Measurements from ENCODE around the gene NT5DC2.

Gene NT5DC2

GRCh38 chr3:52511509-52511908 is 22.1 kb downstream of the NT5DC2 start:
- no peak overlapping the region for H3K4me2 ChIP-seq (ENCODE audit: low read depth, low read length, poor library complexity, severe bottlenecking)
- TF ChIP-seq CTCF (conservative IDR thresholded peaks at IDR 0.05; ENCODE audit: low read length) = no peak
- H3K9me2 ChIP-seq (replicated peaks; ENCODE audit: low read depth, low read length) = no peaks in the 10 kb centered on the region
- H3K79me2 ChIP-seq (ENCODE audit: insufficient read depth, low read length) = no peaks in the 10 kb centered on the region
- H3F3A ChIP-seq (ENCODE audit: low read depth) = no peaks in the 10 kb centered on the region
- H4K20me1 ChIP-seq (ENCODE audit: insufficient read depth, low read length, poor library complexity, severe bottlenecking) = no peaks in the 10 kb centered on the region
- no peaks in the 10 kb centered on the region for H3K27me3 ChIP-seq (ENCODE audit: insufficient read depth, low read length, poor library complexity, severe bottlenecking)
- no peak overlapping the region for H3K4me3 ChIP-seq (ENCODE audit: low read length, poor library complexity, severe bottlenecking)
- H3K4me1 ChIP-seq (ENCODE audit: insufficient read depth, low read length, poor library complexity, severe bottlenecking) = no peaks in the 10 kb centered on the region
- H3K36me3 ChIP-seq (ENCODE audit: insufficient read depth, low read length) = no peaks in the 10 kb centered on the region
- H3K9ac ChIP-seq (ENCODE audit: low read depth, low read length, poor library complexity, severe bottlenecking) = no peak overlapping the region
- no peaks in the 10 kb centered on the region for H3K9me3 ChIP-seq (ENCODE audit: insufficient read depth, low read depth, low read length)
- no peak overlapping the region for H2AFZ ChIP-seq (ENCODE audit: low read length)

- Histone ChIP-seq H3K4me3 (ENCODE audit: low read length, poor library complexity, severe bottlenecking) (no peak overlapping the region), H3K4me1 (ENCODE audit: insufficient read depth, low read length, poor library complexity, severe bottlenecking) (no peaks in the 10 kb centered on the region), H3K9me3 (ENCODE audit: insufficient read depth, low read depth, low read length) (no peaks in the 10 kb centered on the region), H3K27me3 (ENCODE audit: insufficient read depth, low read length, poor library complexity, severe bottlenecking) (no peaks in the 10 kb centered on the region), H3F3A (ENCODE audit: low read depth) (no peaks in the 10 kb centered on the region), H3K4me2 (ENCODE audit: low read depth, low read length, poor library complexity, severe bottlenecking) (no peak overlapping the region), H3K9ac (ENCODE audit: low read depth, low read length, poor library complexity, severe bottlenecking) (no peak overlapping the region), H3K79me2 (ENCODE audit: insufficient read depth, low read length) (no peaks in the 10 kb centered on the region), H4K20me1 (ENCODE audit: insufficient read depth, low read length, poor library complexity, severe bottlenecking) (no peaks in the 10 kb centered on the region), H3K9me2 (replicated peaks; ENCODE audit: low read depth, low read length) (no peaks in the 10 kb centered on the region), H2AFZ (ENCODE audit: low read length) (no peak overlapping the region), H3K36me3 (ENCODE audit: insufficient read depth, low read length) (no peaks in the 10 kb centered on the region)
- TF ChIP-seq CTCF (conservative IDR thresholded peaks at IDR 0.05; ENCODE audit: low read length) (no peak), EZH2phosphoT487 (IDR thresholded peaks at IDR 0.05; ENCODE audit: borderline replicate concordance) (no peak)
Measured at GRCh38 chr3:52509753-52510328, 23.8 kb downstream of the NT5DC2 start.

GRCh38 chr3:52507359-52507758 is 26.3 kb downstream of the NT5DC2 start:
- Histone ChIP-seq H2AFZ (ENCODE audit: low read length) (no peak overlapping the region), H4K20me1 (ENCODE audit: insufficient read depth, low read length, poor library complexity, severe bottlenecking) (no peaks in the 10 kb centered on the region), H3K9me3 (ENCODE audit: insufficient read depth, low read depth, low read length) (no peaks in the 10 kb centered on the region), H3K4me2 (ENCODE audit: low read depth, low read length, poor library complexity, severe bottlenecking) (no peak overlapping the region), H3K4me3 (ENCODE audit: low read length, poor library complexity, severe bottlenecking) (no peak overlapping the region), H3F3A (ENCODE audit: low read depth) (no peaks in the 10 kb centered on the region), H3K9me2 (replicated peaks; ENCODE audit: low read depth, low read length) (no peaks in the 10 kb centered on the region), H3K27me3 (ENCODE audit: insufficient read depth, low read length, poor library complexity, severe bottlenecking) (no peaks in the 10 kb centered on the region), H3K79me2 (ENCODE audit: insufficient read depth, low read length) (no peaks in the 10 kb centered on the region), H3K9ac (ENCODE audit: low read depth, low read length, poor library complexity, severe bottlenecking) (no peak overlapping the region), H3K4me1 (ENCODE audit: insufficient read depth, low read length, poor library complexity, severe bottlenecking) (no peaks in the 10 kb centered on the region), H3K36me3 (ENCODE audit: insufficient read depth, low read length) (no peaks in the 10 kb centered on the region)
- TF ChIP-seq CTCF (conservative IDR thresholded peaks at IDR 0.05; ENCODE audit: low read length) (no peak), EZH2phosphoT487 (IDR thresholded peaks at IDR 0.05; ENCODE audit: borderline replicate concordance) (no peak)

All from Loucy (cell line).